Measurements from ENCODE around the gene PEAK3. TPM values are rescaled to one million over a fixed set of nuclear protein-coding genes. Genes with fewer than 3 reads are reported as not detected.

The PEAK3 gene
- total and polyA plus RNA-seq, 9 of the 15 experiments (the other 6 are each of a cell fraction or from before 2014, with no cell fraction given): 0.07 to 0.40 TPM; not detected in 7

- TF ChIP-seq GTF3C2 (IDR thresholded peaks at IDR 0.05; ENCODE audit: borderline replicate concordance, extremely low read depth, insufficient read length) (no peak), ZBTB33 (CRISPR knock-in tag; IDR thresholded peaks at IDR 0.05) (peak; percentile 57; the same call in 1 of the 2 replicates), MLLT1 (IDR thresholded peaks at IDR 0.05) (peak; percentile 89 to 90), MAZ (CRISPR knock-in tag; conservative IDR thresholded peaks at IDR 0.05 in 1 of 2, IDR thresholded peaks at IDR 0.05 in 1 of 2) (peak; percentile 62 to 67; a peak in 2 of 4 replicates), MAFK (IDR thresholded peaks at IDR 0.05; ENCODE audit: low read length) (no peak), ETV1 (tag; conservative IDR thresholded peaks at IDR 0.05; ENCODE audit: low read depth) (no peak), EP400 (IDR thresholded peaks at IDR 0.05) (peak; percentile 83; the same call in 1 of the 2 replicates), ETV6 (IDR thresholded peaks at IDR 0.05; ENCODE audit: borderline replicate concordance in 1 of 2, low read depth in 2 of 2, low read length in 1 of 2) (no peak), ETV6 (CRISPR knock-in tag; IDR thresholded peaks at IDR 0.05; ENCODE audit: borderline replicate concordance) (no peak), ZNF175 (CRISPR knock-in tag; IDR thresholded peaks at IDR 0.05; ENCODE audit: low read depth) (peak; percentile 92), AFF1 (IDR thresholded peaks at IDR 0.05; ENCODE audit: low read depth in 1 of 2, partially characterized antibody in 2 of 2) (peak; percentile 19 to 45), TAF9B (IDR thresholded peaks at IDR 0.05; ENCODE audit: partially characterized antibody) (no peak), CREB3 (tag; conservative IDR thresholded peaks at IDR 0.05; ENCODE audit: low read depth) (peak; percentile 77; the same call in 1 of the 2 replicates)
Measured at GRCh38 chr19:2269244-2270156, 12.5 kb downstream of the PEAK3 start (continued).
